GM12872 (cell line): ENCODE measurements around the gene TMEM54.

Source experiments
- CTCF ChIP-seq: IDR thresholded peaks from 3 replicates; pipeline ENCODE4 v1.5.1; 2011; ENCODE audit warnings: low read depth, mild to moderate bottlenecking, low read length, moderate library complexity; ENCODE audit not compliant: insufficient read depth

TMEM54 gene

GRCh38 chr1:32897082-32898049 is 3.8 kb downstream of the TMEM54 start:
- no peak for TF ChIP-seq CTCF

GRCh38 chr1:32896451-32896850 is 4.7 kb downstream of the TMEM54 start:
- no peak for TF ChIP-seq CTCF

- no peak for TF ChIP-seq CTCF
Observed at GRCh38 chr1:32895325-32896215, 5.6 kb downstream of the TMEM54 start.

- no peak for TF ChIP-seq CTCF
Observed at GRCh38 chr1:32894681-32895080, 6.5 kb downstream of the TMEM54 start.

GRCh38 chr1:32894019-32894600 is 7.1 kb downstream of the TMEM54 start:
- no peak for TF ChIP-seq CTCF

GRCh38 chr1:32893198-32894018 is 7.8 kb downstream of the TMEM54 start:
- no peak; the same call in 2 of the 3 replicates for TF ChIP-seq CTCF
